ENCODE measurements around the gene GPHN.
"Not testable (repeated sequence)": the region's sequence is repeated elsewhere in the genome, so short reads cannot be mapped to it uniquely, and the experiment has no call there.

Gene GPHN

GRCh38 chr14:66502836-66503235, 5.1 kb upstream of the GPHN start:
- not testable (repeated sequence) for DNase-seq (ENCODE audit: low read depth)

GRCh38 chr14:66503532-66503931, 4.4 kb upstream of the GPHN start:
- DNase-seq (ENCODE audit: low read depth) = no peak

- no peak for DNase-seq (ENCODE audit: low read depth)
Observed at GRCh38 chr14:66507181-66507721, 696 bp upstream of the GPHN start.

- DNase-seq (ENCODE audit: low read depth) = no peak
Observed at GRCh38 chr14:66508547-66508845, 549 bp downstream of the GPHN start.

- peak; percentile 20 for DNase-seq (ENCODE audit: low read depth)
Observed at GRCh38 chr14:66508846-66509621, 1.1 kb downstream of the GPHN start.

GRCh38 chr14:66509874-66510273, 1.9 kb downstream of the GPHN start:
- DNase-seq (ENCODE audit: low read depth) = no peak

GRCh38 chr14:66511849-66512248, 3.9 kb downstream of the GPHN start:
- no peak for DNase-seq (ENCODE audit: low read depth)

- DNase-seq (ENCODE audit: low read depth) = no peak
Observed at GRCh38 chr14:66514213-66514612, 6.3 kb downstream of the GPHN start.

GRCh38 chr14:66530526-66530925, 22.6 kb downstream of the GPHN start:
- no peak for DNase-seq (ENCODE audit: low read depth)

- no peak for DNase-seq (ENCODE audit: low read depth)
Observed at GRCh38 chr14:66539034-66539433, 31.1 kb downstream of the GPHN start.

GRCh38 chr14:66540038-66540437, 32.1 kb downstream of the GPHN start:
- DNase-seq (ENCODE audit: low read depth) = no peak

GRCh38 chr14:66541627-66542026, 33.7 kb downstream of the GPHN start:
- DNase-seq (ENCODE audit: low read depth) = no peak

- no peak for DNase-seq (ENCODE audit: low read depth)
Observed at GRCh38 chr14:66543996-66544395, 36.0 kb downstream of the GPHN start.

- DNase-seq (ENCODE audit: low read depth) = not testable (repeated sequence)
Observed at GRCh38 chr14:66545191-66545590, 37.2 kb downstream of the GPHN start.

- not testable (repeated sequence) for DNase-seq (ENCODE audit: low read depth)
Observed at GRCh38 chr14:66545751-66546150, 37.8 kb downstream of the GPHN start.

- DNase-seq (ENCODE audit: low read depth) = no peak
Observed at GRCh38 chr14:66563731-66564130, 55.8 kb downstream of the GPHN start.

- DNase-seq (ENCODE audit: low read depth) = no peak
Observed at GRCh38 chr14:66568220-66568619, 60.3 kb downstream of the GPHN start.

GRCh38 chr14:66572826-66573225, 64.9 kb downstream of the GPHN start:
- DNase-seq (ENCODE audit: low read depth) = no peak

- DNase-seq (ENCODE audit: low read depth) = no peak
Observed at GRCh38 chr14:66575014-66575413, 67.1 kb downstream of the GPHN start.

- DNase-seq (ENCODE audit: low read depth) = no peak
Observed at GRCh38 chr14:66575939-66576338, 68.0 kb downstream of the GPHN start.

- not testable (repeated sequence) for DNase-seq (ENCODE audit: low read depth)
Observed at GRCh38 chr14:66587753-66588152, 79.8 kb downstream of the GPHN start.

- DNase-seq (ENCODE audit: low read depth) = no peak
Observed at GRCh38 chr14:66595394-66595793, 87.4 kb downstream of the GPHN start.

GRCh38 chr14:66596241-66596985, 88.5 kb downstream of the GPHN start:
- no peak for DNase-seq (ENCODE audit: low read depth)
